GM21529 (cell line): ENCODE data around the gene ZNF684.
"Not testable (repeated sequence)": the region's sequence is repeated elsewhere in the genome, so short reads cannot be mapped to it uniquely, and the experiment has no call there.

Experiments
- ATAC-seq: cut with Tn5 transposase; IDR thresholded peaks from one replicate; pipeline ENCODE4 v1.9.1; 2021; ENCODE audit not compliant: unreplicated experiment

The ZNF684 gene

DNA sequence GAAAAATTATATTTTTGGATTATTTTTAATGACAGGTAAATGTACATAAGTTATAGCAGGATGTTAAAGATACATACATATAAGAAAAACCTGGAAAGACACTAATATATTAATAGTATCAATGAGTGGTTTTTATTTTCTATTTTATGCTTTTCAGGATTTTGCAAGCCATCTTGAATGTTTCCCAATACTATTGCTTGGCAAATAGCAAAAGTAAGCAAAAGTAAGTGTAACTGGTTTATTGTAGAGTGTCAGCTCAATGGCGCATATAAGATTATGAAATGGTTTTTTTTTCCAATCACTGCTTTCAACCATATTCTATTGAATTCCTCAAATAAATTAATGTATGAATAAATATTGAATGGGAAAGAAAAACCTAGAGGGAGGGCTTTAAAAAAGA is 36.4 kb downstream of the ZNF684 start:
- no peak for ATAC-seq

DNA sequence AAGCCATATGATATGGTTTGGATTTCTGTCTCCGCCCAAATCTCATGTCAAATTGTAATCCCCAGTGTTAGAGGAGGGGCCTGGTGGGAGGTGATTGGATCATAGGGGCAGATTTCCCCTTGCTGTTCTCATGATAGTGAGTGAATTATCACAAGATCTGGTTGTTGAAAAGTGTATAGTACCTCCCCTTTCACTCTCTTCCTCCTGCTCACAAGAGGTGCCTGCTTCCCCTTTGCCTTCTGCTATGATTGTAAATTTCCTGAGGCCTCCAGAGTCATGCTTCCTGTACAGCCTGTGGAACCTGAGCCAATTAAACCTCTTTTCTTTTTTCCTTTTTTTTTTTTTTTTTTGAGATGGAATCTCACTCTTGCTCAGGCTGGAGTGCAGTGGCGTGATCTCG is 43.4 kb downstream of the ZNF684 start:
- ATAC-seq, result not testable (repeated sequence)

DNA sequence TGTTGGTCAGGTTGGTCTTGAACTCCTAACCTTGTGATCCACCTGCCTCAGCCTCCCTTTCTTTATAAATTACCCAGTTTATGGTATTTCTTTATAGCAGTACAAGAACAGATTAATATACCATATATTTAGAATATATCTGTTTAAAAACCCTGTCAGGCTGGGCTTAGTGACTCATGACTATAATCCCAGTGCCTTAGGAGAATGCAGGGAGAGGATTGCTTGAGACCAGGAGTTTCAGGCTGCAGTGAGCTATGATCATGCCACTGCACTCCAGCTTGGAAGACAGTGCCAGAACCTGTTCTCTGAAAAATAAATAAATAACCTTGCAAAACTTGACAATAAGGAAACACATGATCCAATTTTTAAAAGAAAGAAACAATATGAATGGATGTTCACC is 43.9 kb downstream of the ZNF684 start:
- ATAC-seq, result no peak

DNA sequence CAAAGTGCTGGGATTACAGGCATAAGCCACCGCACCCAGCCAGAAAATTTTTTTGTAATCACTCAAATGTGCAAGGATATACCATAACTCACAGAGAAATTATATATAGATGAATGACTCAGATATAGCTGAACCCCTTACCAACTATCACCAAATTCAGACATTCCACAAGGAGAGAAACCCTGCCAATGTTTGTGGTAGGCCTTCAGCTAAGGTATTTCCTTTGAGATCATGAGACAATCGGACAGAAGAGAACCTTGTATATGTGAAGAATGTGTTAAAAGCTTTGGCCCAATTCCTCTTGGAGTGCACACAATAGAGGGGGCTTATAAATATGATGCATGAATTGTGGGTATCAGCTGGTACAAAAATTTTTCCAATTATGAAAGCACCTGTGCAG is 50.7 kb downstream of the ZNF684 start:
- ATAC-seq, result no peak

DNA sequence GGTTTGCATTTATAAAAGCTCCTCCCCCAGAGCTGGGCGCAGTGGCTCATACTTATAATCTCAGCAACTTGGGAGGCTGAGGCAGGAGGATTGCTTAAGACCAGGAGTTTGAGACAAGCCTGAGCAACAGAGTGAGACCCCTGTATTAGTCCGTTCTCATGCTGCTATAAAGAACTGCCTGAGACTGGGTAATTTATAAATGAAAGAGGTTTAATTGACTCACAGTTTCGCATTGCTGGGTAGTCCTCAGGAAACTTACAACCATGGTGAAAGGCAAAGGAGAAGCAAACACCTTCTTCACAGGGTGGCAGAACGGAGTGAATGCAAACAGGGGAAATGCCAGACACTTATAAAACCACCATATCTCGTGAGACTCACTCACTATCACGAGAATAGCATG is 52.5 kb downstream of the ZNF684 start:
- ATAC-seq, result no peak

DNA sequence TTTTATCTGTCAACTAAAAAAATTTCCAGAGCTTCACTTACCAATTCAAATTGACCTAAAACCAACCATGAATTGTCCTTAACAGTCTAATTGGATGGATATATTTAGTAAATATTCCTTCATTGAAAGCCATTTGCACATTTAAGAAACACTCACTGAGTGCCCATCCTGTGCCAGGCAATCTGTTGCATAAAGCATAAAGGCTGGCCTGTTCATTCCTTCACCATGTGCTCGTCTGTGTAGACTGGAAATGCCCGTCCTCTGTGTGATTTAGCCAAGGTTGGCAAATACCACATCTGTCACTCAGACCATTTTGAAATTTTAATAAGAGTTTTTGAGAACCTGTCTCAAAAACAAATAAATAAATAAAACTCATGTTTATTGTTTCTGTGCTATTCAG is 57.1 kb downstream of the ZNF684 start:
- ATAC-seq, result no peak

DNA sequence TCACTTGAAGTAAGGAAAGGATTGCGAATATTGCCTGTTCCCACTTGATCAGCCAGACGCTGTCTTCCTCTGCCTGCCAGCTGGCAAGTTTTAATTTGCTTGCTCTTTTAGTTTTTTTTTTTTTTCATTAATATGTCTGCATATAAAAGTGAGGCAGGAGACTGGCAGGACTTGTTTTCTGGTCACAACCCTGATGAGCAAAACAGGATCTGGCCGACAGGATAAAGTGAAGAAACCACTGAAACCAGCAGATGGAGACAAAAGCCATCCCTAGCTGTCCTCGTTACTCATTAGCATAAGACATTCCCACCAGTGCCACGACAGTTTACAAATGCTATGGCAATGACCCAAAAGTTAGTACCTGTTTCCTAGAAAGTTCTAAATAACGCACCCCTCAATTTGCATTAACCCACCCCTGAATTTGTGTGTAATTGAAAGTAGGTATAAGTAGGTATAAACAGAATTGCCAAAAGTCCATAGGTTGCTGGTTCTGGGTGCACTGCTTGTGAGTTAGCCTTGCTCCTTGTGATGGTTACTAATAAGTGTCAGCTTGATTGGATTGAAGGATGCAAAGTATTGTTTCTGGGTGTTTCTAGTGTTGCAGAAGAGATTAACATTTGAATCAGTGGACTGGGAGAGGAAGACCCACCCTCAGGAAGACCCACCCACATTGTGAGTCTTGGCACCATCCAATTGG is 60.8 kb downstream of the ZNF684 start:
- ATAC-seq, result no peak

DNA sequence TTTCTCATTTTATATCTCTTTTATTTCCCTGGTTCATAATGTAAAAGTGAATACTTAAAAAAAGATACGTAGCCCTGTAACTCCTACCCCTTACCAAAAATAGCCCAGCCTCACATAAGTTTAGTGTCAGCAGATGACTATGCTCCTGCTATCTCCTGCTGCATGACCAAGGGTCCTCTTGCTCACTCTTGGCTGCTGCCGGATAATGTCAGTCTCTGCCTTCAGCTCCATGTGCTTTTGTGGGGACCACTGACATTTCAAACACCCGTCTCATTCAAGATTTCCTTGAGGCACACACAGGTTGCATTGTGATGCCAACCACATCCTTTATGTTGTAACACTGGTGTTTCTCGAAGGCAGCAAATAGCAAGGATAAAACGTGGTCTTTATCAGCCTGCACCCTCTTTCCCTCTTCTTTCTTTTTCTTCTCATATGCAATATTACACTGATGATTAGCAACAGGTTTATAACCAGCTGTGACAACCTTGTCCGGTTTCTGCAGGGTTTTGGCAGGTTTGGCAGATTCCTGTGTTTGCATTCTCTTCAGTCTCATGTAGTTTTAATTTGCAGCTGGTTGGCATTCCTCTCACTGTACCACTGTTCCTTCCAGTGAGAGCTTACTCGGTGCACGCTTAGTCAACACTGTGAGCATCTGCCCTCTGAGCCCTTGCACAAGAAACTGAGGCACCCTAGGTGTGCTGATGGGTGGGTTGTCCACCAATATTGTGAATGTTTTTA is 62.2 kb downstream of the ZNF684 start:
- no peak for ATAC-seq

DNA sequence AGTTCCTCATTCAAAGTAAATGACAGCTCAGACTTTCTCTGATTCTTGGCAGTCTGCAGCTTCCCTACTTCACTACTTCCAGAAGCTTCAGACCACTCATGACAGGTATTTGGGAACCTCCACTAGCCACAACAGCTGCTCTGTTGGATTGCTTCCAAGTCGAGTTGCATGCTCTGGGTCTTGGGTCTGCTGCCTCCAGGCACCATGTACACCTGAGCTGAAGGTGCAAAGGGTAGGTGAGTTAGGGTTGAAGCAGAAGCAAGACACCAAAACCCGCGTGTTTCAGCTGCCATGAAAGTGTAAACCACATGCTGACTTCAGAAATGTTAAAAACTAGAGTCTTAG is 62.7 kb downstream of the ZNF684 start:
- ATAC-seq, result no peak

DNA sequence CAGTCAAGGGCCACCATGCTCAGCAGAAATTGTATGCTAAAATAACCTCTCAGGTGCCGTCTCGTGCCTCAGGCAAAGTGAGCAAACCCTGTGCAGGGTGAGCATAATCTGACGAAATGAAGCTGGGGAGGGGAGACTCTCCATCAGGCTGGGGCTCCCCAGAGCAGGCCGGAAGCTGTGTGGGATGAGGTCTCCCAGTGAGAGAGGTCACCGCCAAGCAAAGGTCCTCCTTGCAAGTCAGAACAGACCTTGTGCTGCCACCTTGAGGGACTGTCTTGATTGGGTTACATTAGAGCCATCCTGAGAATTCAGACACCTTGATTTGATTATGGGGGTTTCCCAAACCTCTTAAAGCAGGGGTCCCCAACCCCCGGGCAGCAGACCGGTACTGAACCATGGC is 64.2 kb downstream of the ZNF684 start:
- ATAC-seq, result no peak
